Measurements from ENCODE around the gene H2BW2.

- TF ChIP-seq POLR2A (IDR thresholded peaks at IDR 0.05) (no peak), CTCF (IDR thresholded peaks at IDR 0.05) (no peak), POLR2AphosphoS5 (IDR thresholded peaks at IDR 0.05) (no peak)
These were observed 45.7 kb downstream of the H2BW2 start for GRCh38 chrX:104085477-104085876.
